BLaER1 treated with 17β-estradiol and CSF1 and Interleukin-3, amounts not matched to agents 10 nM and 100 nM (cell line): ENCODE results near the gene NAB2.

Source experiments
- H3K27ac ChIP-seq, 11 experiments: shearing (Covaris generic); formaldehyde crosslinking; 2 replicates each; pipeline ENCODE4 v1.8.1; 2022
- H3K27me3 ChIP-seq, 11 experiments: shearing (Covaris generic); formaldehyde crosslinking; 2 replicates each; pipeline ENCODE4 v1.8.1; 2022
- H3K36me3 ChIP-seq, 11 experiments: shearing (Covaris generic); formaldehyde crosslinking; 2 replicates each; pipeline ENCODE4 v1.8.1; 2022
- H3K4me1 ChIP-seq, 10 experiments: shearing (Covaris generic); formaldehyde crosslinking; 2 replicates each; pipeline ENCODE4 v1.8.1; 2022
- H3K4me2 ChIP-seq, 11 experiments: shearing (Covaris generic); formaldehyde crosslinking; 2 replicates each; pipeline ENCODE4 v1.8.1; 2022
- H3K4me3 ChIP-seq, 10 experiments: shearing (Covaris generic); formaldehyde crosslinking; 2 replicates each; pipeline ENCODE4 v1.8.1; 2022
- H3K9ac ChIP-seq, 11 experiments: shearing (Covaris generic); formaldehyde crosslinking; 2 replicates each; pipeline ENCODE4 v1.8.1; 2022
- H3K9me3 ChIP-seq, 11 experiments: shearing (Covaris generic); formaldehyde crosslinking; replicated peaks in 1 of 11; 2 replicates each; pipeline ENCODE4 v1.8.1; 2022
- H4K20me1 ChIP-seq, 11 experiments: shearing (Covaris generic); formaldehyde crosslinking; 2 replicates each; pipeline ENCODE4 v1.8.1; 2022
- Cebpa-rat ChIP-seq, 11 experiments: shearing (Covaris generic); IDR thresholded peaks; 2 replicates each; pipeline ENCODE4 v1.8.1; 2022

Gene NAB2

GRCh38 chr12:57127726-57128518 lies 39.0 kb downstream of the NAB2 start, which contains the start of gene LRP1:
TSS of gene LRP1 (plus strand) at chr12:57128483. CDS start at chr12:57128965, 482 bp downstream.
- Histone ChIP-seq H3K27me3 (peaks cover 3 to 36% (median 26%) of the 10 kb centered on the region in 11 experiments; a peak in 18 of 22 replicates), H3K4me2 (peak within 1 kb of the TSS; percentile 96 to 99 (median 97)), H3K27ac (peak within 1 kb of the TSS; percentile 32 to 75 (median 61); a peak in 19 of 22 replicates), H3K9ac (peak within 1 kb of the TSS; percentile 68 to 83 (median 80)), H4K20me1 (peaks cover 0 to 28% (median 16%) of the 10 kb centered on the region in 11 experiments; a peak in 9 of 22 replicates), H3K9me3 (peaks cover 0 to 6% (median 0%) of the 10 kb centered on the region in 11 experiments; a peak in 2 of 22 replicates), H3K36me3 (peaks cover 0 to 12% (median 0%) of the 10 kb centered on the region in 11 experiments; a peak in 3 of 22 replicates), H3K4me3 (peak within 1 kb of the TSS; percentile 76 to 93 (median 84)), H3K4me1 (peaks cover 33 to 51% (median 45%) of the 10 kb centered on the region in 10 experiments)
- TF ChIP-seq Cebpa-rat (IDR thresholded peaks at IDR 0.05): no peak

DNA sequence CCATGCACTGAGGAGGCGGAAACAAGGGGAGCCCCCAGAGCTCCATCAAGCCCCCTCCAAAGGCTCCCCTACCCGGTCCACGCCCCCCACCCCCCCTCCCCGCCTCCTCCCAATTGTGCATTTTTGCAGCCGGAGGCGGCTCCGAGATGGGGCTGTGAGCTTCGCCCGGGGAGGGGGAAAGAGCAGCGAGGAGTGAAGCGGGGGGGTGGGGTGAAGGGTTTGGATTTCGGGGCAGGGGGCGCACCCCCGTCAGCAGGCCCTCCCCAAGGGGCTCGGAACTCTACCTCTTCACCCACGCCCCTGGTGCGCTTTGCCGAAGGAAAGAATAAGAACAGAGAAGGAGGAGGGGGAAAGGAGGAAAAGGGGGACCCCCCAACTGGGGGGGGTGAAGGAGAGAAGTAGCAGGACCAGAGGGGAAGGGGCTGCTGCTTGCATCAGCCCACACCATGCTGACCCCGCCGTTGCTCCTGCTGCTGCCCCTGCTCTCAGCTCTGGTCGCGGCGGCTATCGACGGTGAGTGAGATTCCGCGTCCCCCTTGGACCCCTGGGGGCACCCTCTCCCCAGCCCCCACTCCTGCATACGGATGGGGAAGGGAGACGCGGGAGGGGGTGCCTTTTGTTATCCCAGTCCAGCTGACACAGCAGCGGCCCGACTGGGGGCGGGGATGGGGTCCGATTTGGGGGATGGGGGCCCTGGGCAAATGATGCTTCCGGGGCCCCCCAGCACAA lies 39.8 kb downstream of the NAB2 start:
- Histone ChIP-seq H3K4me3 (peak overlapping the region; percentile 65 to 93 (median 84)), H4K20me1 (peaks cover 0 to 35% (median 16%) of the 10 kb centered on the region in 11 experiments; a peak in 9 of 22 replicates), H3K27ac (peak overlapping the region in 9 of 11 experiments; percentile 9 to 74 (median 48); a peak in 13 of 22 replicates), H3K4me1 (peaks cover 33 to 56% (median 47%) of the 10 kb centered on the region in 10 experiments), H3K9ac (peak overlapping the region; percentile 56 to 82 (median 77)), H3K36me3 (peaks cover 0 to 16% (median 0%) of the 10 kb centered on the region in 11 experiments; a peak in 3 of 22 replicates), H3K4me2 (peak overlapping the region; percentile 94 to 99 (median 97)), H3K27me3 (peaks cover 3 to 36% (median 26%) of the 10 kb centered on the region in 11 experiments; a peak in 18 of 22 replicates), H3K9me3 (peaks cover 0 to 4% (median 0%) of the 10 kb centered on the region in 11 experiments; a peak in 2 of 22 replicates)
- TF ChIP-seq Cebpa-rat (IDR thresholded peaks at IDR 0.05): no peak

DNA sequence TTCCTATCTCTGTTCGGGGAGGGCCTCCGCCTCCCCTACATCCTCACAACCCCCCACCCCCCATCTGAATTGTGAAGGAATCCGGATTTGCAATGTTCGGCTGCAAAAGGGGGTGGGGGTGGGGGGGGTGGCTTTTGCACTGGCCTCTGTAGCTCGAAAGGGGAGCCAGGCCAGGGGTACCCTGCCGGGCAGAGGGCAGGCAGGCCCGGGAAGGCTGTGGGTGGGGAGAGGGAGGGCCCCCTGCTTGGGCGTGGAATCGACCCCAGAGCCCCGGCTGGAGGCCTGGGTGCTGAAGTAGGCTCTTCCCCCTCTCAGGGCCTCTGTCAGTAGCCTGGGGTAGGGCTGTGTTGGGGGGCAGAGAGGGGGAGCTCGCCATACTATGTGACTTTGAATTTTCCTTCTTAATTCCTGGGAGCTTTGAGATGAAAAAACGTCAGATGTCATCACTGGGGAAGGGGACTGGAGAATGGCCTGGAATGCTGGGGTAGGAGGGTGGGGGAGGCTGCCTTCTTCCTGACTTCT lies 40.5 kb downstream of the NAB2 start:
- Histone ChIP-seq H4K20me1 (peaks cover 0 to 42% (median 16%) of the 10 kb centered on the region in 11 experiments; a peak in 9 of 22 replicates), H3K9ac (peak overlapping the region; percentile 56 to 82 (median 77); a peak in 20 of 22 replicates), H3K36me3 (peaks cover 0 to 16% (median 0%) of the 10 kb centered on the region in 11 experiments; a peak in 3 of 22 replicates), H3K27ac (peak overlapping the region in 5 of 11 experiments; percentile 46 to 74 (median 72); a peak in 9 of 22 replicates), H3K9me3 (no peaks in the 10 kb centered on the region), H3K4me2 (peak overlapping the region; percentile 94 to 99 (median 97)), H3K4me1 (peaks cover 33 to 61% (median 53%) of the 10 kb centered on the region in 10 experiments), H3K4me3 (peak overlapping the region; percentile 65 to 93 (median 84); a peak in 19 of 20 replicates), H3K27me3 (peaks cover 3 to 36% (median 26%) of the 10 kb centered on the region in 11 experiments; a peak in 18 of 22 replicates)
- no peak for TF ChIP-seq Cebpa-rat (IDR thresholded peaks at IDR 0.05)

DNA sequence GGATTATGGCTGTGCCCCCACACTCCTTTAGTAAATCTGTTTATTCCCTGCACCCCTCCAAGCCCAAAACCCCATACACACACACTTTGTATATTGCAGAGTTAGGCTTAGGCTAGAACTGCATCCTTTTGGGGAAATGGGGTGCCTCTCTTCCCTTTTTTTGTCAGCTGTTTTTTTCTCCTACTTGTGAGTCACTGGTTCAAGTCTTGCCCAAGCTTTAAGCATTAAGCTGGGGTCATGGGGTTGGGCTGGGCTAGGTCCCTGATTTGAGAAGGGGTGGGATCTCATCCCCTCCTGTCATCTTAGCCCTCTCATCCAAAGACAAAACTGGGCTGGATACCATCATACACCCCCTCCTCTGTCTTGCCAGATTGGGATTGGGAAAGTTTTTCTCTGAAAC lies 41.0 kb downstream of the NAB2 start:
- peaks cover 3 to 33% (median 24%) of the 10 kb centered on the region in 11 experiments; a peak in 18 of 22 replicates for H3K27me3 ChIP-seq
- H3K4me1 ChIP-seq: peaks cover 33 to 66% (median 58%) of the 10 kb centered on the region in 10 experiments
- TF ChIP-seq Cebpa-rat (IDR thresholded peaks at IDR 0.05): no peak
- peaks cover 0 to 47% (median 16%) of the 10 kb centered on the region in 11 experiments; a peak in 9 of 22 replicates for H4K20me1 ChIP-seq
- peak overlapping the region; percentile 94 to 99 (median 97); a peak in 21 of 22 replicates for H3K4me2 ChIP-seq
- H3K36me3 ChIP-seq: peaks cover 0 to 20% (median 0%) of the 10 kb centered on the region in 11 experiments; a peak in 7 of 22 replicates
- peak overlapping the region in 5 of 11 experiments; percentile 51 to 74 (median 72); a peak in 9 of 22 replicates for H3K27ac ChIP-seq
- no peaks in the 10 kb centered on the region for H3K9me3 ChIP-seq
- H3K4me3 ChIP-seq: peak overlapping the region in 8 of 10 experiments; percentile 65 to 93 (median 84); a peak in 14 of 20 replicates
- H3K9ac ChIP-seq: peak overlapping the region in 10 of 11 experiments; percentile 56 to 82 (median 76); a peak in 12 of 22 replicates

DNA sequence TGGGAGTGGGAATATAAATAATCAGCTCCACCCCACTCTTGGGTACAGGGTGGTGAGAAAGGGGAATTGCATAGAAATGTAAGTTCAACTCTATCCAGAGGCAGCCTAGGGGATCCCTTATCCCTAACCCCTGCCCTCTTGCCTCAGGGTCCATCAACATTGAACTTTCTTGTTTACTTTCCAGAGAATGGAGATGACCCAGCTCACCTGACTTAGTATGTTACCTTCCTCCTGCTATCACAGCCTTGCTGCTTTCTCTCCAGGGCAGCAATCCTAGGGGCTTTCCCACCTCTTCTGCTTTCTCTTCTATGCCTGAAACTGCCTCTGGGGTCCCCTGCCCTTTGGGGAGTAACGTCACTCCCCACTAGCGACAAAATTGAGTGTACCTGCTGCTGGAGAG lies 42.0 kb downstream of the NAB2 start:
- peaks cover 41 to 77% (median 69%) of the 10 kb centered on the region in 10 experiments for H3K4me1 ChIP-seq
- peak overlapping the region in 5 of 11 experiments; percentile 5 to 72 (median 65); a peak in 6 of 22 replicates for H3K27ac ChIP-seq
- no peak for TF ChIP-seq Cebpa-rat (IDR thresholded peaks at IDR 0.05)
- peaks cover 0 to 58% (median 16%) of the 10 kb centered on the region in 11 experiments; a peak in 9 of 22 replicates for H4K20me1 ChIP-seq
- peaks cover 3 to 22% (median 18%) of the 10 kb centered on the region in 11 experiments; a peak in 18 of 22 replicates for H3K27me3 ChIP-seq
- no peaks in the 10 kb centered on the region for H3K9me3 ChIP-seq
- peaks cover 0 to 30% (median 0%) of the 10 kb centered on the region in 11 experiments; a peak in 8 of 22 replicates for H3K36me3 ChIP-seq
- peak overlapping the region in 6 of 11 experiments; percentile 14 to 82 (median 76); a peak in 8 of 22 replicates for H3K9ac ChIP-seq
- peak overlapping the region in 5 of 10 experiments; percentile 83 to 93 (median 88); a peak in 8 of 20 replicates for H3K4me3 ChIP-seq
- H3K4me2 ChIP-seq: peak overlapping the region; percentile 16 to 99 (median 96); a peak in 18 of 22 replicates

DNA sequence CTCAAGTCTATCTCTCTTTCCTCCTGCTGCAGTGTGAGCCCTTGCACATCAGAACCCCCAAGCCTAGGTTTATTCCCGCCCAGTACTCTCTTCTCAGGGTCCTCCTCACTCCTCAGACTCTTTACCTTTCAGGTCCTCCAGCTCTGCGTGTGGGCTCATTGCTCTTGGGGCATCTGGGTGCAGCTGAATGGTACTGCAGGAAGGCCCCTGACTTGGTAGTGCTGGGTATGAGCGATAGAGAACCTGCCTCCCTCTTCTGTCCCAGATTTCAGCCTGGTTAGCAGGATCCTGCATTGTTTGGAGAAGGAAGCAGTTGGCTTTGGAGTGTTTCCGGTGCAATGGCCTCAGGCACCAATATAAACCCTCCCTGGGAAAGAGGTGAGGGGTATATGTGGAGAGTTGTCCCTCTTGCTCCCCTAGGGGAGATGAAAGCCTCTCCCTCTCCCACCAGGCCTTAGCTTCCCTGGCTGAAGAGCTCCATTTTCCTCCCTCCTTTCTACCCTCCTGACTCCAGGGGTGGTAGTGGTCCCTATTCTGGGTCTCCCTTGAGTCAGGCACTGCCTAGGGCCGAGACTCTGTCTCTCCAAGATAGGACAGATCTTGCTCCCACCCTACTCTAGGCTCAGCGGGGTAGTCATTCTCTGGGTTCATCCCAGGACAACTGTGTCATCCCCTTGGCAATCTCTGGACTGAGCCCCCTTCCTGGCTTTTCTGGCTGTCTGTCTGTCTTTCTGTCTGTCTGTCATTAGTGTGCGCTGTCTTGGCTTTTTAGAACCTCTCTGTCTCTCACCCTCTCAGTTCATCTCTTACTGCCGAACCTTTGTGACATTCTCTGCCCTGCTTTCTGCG lies 43.2 kb downstream of the NAB2 start:
- no peak for TF ChIP-seq Cebpa-rat (IDR thresholded peaks at IDR 0.05)
- Histone ChIP-seq H3K9me3 (no peaks in the 10 kb centered on the region), H3K4me2 (peak overlapping the region in 8 of 11 experiments; percentile 35 to 99 (median 96); a peak in 16 of 22 replicates), H3K9ac (peak overlapping the region in 7 of 11 experiments; percentile 12 to 82 (median 75); a peak in 9 of 22 replicates), H3K4me3 (peak overlapping the region in 4 of 10 experiments; percentile 8 to 93 (median 90); a peak in 8 of 20 replicates), H4K20me1 (peaks cover 0 to 69% (median 16%) of the 10 kb centered on the region in 11 experiments; a peak in 9 of 22 replicates), H3K36me3 (peaks cover 0 to 39% (median 0%) of the 10 kb centered on the region in 11 experiments; a peak in 8 of 22 replicates), H3K27me3 (peaks cover 0 to 10% (median 6%) of the 10 kb centered on the region in 11 experiments; a peak in 14 of 22 replicates), H3K27ac (peak overlapping the region in 4 of 11 experiments; percentile 1 to 72 (median 23); a peak in 5 of 22 replicates), H3K4me1 (peaks cover 35 to 79% (median 68%) of the 10 kb centered on the region in 10 experiments)
